ENCODE results near the gene KRT36. TPM values are rescaled to one million over a fixed set of nuclear protein-coding genes. Genes with fewer than 3 reads are reported as not detected.

KRT36 gene
- total and polyA plus RNA-seq, 2 experiments from 2014 or later = not detected

- no peak overlapping the region for H2AFZ ChIP-seq
- no peak for TF ChIP-seq REST (IDR thresholded peaks at IDR 0.05; ENCODE audit: unreplicated experiment)
- TF ChIP-seq JUNB (IDR thresholded peaks at IDR 0.05; ENCODE audit: unreplicated experiment) = no peak
- TF ChIP-seq CTCF (conservative IDR thresholded peaks at IDR 0.05; ENCODE audit: low read depth in 2 of 2) = peak; percentile 17 to 20; a peak in 1 of 4 replicates
- peaks cover 4% of the 10 kb centered on the region; the same call in 1 of the 2 replicates for H3K4me1 ChIP-seq (ENCODE audit: insufficient read depth)
- H3K9me3 Mint-ChIP-seq = no peaks in the 10 kb centered on the region
- H3K4me1 Mint-ChIP-seq = peaks cover 30% of the 10 kb centered on the region
- H4K20me1 ChIP-seq (replicated peaks; ENCODE audit: insufficient read depth) = no peaks in the 10 kb centered on the region
- no peaks in the 10 kb centered on the region for H3K79me2 ChIP-seq (replicated peaks; ENCODE audit: insufficient read depth)
- no peak overlapping the region for H3K27ac Mint-ChIP-seq
- no peaks in the 10 kb centered on the region for H3F3A ChIP-seq (replicated peaks; ENCODE audit: low read depth)
- no peak overlapping the region for H3K4me3 ChIP-seq
- no peaks in the 10 kb centered on the region for H3K27me3 ChIP-seq (ENCODE audit: insufficient read depth)
- H3K36me3 ChIP-seq (ENCODE audit: insufficient read depth) = no peaks in the 10 kb centered on the region
- peaks cover 11% of the 10 kb centered on the region for H3K27me3 Mint-ChIP-seq (ENCODE audit: insufficient read depth, low read depth, poor library complexity)
- no peaks in the 10 kb centered on the region for H3K36me3 Mint-ChIP-seq (ENCODE audit: low read depth)
- ATAC-seq = no peak
- H3K4me3 Mint-ChIP-seq = no peak overlapping the region
- no peak overlapping the region for H3K4me2 ChIP-seq
- no peak for DNase-seq (ENCODE audit: low spot score)
- H3K27ac ChIP-seq (ENCODE audit: low read depth) = no peak overlapping the region
- no peaks in the 10 kb centered on the region for H3K9me2 ChIP-seq (ENCODE audit: insufficient read depth)
These were observed 45.3 kb upstream of the KRT36 start for GRCh38 chr17:41534899-41535546.

- no peaks in the 10 kb centered on the region for H3K79me2 ChIP-seq (replicated peaks; ENCODE audit: insufficient read depth)
- H3F3A ChIP-seq (replicated peaks; ENCODE audit: low read depth) = no peaks in the 10 kb centered on the region
- H3K27ac Mint-ChIP-seq = no peak overlapping the region
- no peak overlapping the region for H3K4me3 ChIP-seq
- DNase-seq (ENCODE audit: low spot score) = no peak
- H3K27ac ChIP-seq (ENCODE audit: low read depth) = no peak overlapping the region
- no peak overlapping the region for H2AFZ ChIP-seq
- no peak overlapping the region for H3K4me3 Mint-ChIP-seq
- H3K4me1 ChIP-seq (ENCODE audit: insufficient read depth) = peaks cover 12% of the 10 kb centered on the region
- H3K4me2 ChIP-seq = no peak overlapping the region
- H3K27me3 ChIP-seq (ENCODE audit: insufficient read depth) = no peaks in the 10 kb centered on the region
- no peaks in the 10 kb centered on the region for H3K9me2 ChIP-seq (ENCODE audit: insufficient read depth)
- no peaks in the 10 kb centered on the region for H3K36me3 ChIP-seq (ENCODE audit: insufficient read depth)
- no peaks in the 10 kb centered on the region for H3K9me3 Mint-ChIP-seq
- H3K4me1 Mint-ChIP-seq = peaks cover 39% of the 10 kb centered on the region
- H3K36me3 Mint-ChIP-seq (ENCODE audit: low read depth) = no peaks in the 10 kb centered on the region
- peaks cover 22% of the 10 kb centered on the region for H3K27me3 Mint-ChIP-seq (ENCODE audit: insufficient read depth, low read depth, poor library complexity)
- ATAC-seq = no peak
- H4K20me1 ChIP-seq (replicated peaks; ENCODE audit: insufficient read depth) = no peaks in the 10 kb centered on the region
- TF ChIP-seq ETS1 (IDR thresholded peaks at IDR 0.05) (no peak), NANOG (IDR thresholded peaks at IDR 0.05; ENCODE audit: borderline replicate concordance) (no peak), EZH2phosphoT487 (IDR thresholded peaks at IDR 0.05; ENCODE audit: unreplicated experiment) (no peak), POLR2AphosphoS5 (IDR thresholded peaks at IDR 0.05; ENCODE audit: low read depth) (no peak), CREB1 (CRISPR knock-in tag; IDR thresholded peaks at IDR 0.05; ENCODE audit: low read depth) (no peak), ZNF114 (CRISPR knock-in tag; IDR thresholded peaks at IDR 0.05) (no peak)
These were observed 43.9 kb upstream of the KRT36 start for GRCh38 chr17:41533613-41534012.
